H7 (cell line): ENCODE results near the gene UTRN. TPM values are rescaled to one million over a fixed set of nuclear protein-coding genes. Genes with fewer than 3 reads are reported as not detected.
A peak's percentile ranks its signal among the peaks of the same experiment; 100 is the strongest.

Experiments used
- DNase-seq: peaks from one replicate; pipeline ENCODE4 v3.0.0; 2012
- H3K27me3 ChIP-seq: 2 replicates; pipeline ENCODE4 v1.6.0; 2011; ENCODE audit warnings: mild to moderate bottlenecking, low read length; ENCODE audit not compliant: control insufficient read depth, insufficient read depth
- H3K36me3 ChIP-seq: replicated peaks from 2 replicates; pipeline ENCODE4 v1.5.1; 2011; ENCODE audit warnings: low read length; ENCODE audit not compliant: control insufficient read depth, insufficient read depth
- H3K4me3 ChIP-seq: 2 replicates; pipeline ENCODE4 v1.5.1; 2011; ENCODE audit warnings: low read depth, mild to moderate bottlenecking, control low read depth, low read length, moderate library complexity; ENCODE audit not compliant: insufficient read depth
- total RNA-seq: library from RNA; depleted of rRNA; stranded (reverse); fragments of >200 nt; shearing (Covaris generic); gene quantifications from 2 replicates; pipeline ENCODE4 v1.2.3, GENCODE V29; 2014

Gene UTRN
- total RNA-seq, 1 experiment from 2014 or later: 13.4 TPM

- Histone ChIP-seq H3K27me3 (no peaks in the 10 kb centered on the region), H3K36me3 (no peaks in the 10 kb centered on the region)
- DNase-seq: no peak
Observed at GRCh38 chr6:144314562-144314961, 29.4 kb downstream of the UTRN start.

GRCh38 chr6:144315226-144315980 is 30.3 kb downstream of the UTRN start:
- Histone ChIP-seq H3K36me3 (no peaks in the 10 kb centered on the region), H3K4me3 (no peak overlapping the region), H3K27me3 (no peaks in the 10 kb centered on the region)
- DNase-seq: no peak

More at GRCh38 chr6:144314562-144314961, 29.4 kb downstream of the UTRN start:
- H3K4me3 ChIP-seq: no peak overlapping the region

- DNase-seq: no peak
- Histone ChIP-seq H3K27me3 (no peaks in the 10 kb centered on the region), H3K36me3 (no peaks in the 10 kb centered on the region), H3K4me3 (no peak overlapping the region)
Observed at GRCh38 chr6:144315981-144316861, 31.1 kb downstream of the UTRN start.

DNA sequence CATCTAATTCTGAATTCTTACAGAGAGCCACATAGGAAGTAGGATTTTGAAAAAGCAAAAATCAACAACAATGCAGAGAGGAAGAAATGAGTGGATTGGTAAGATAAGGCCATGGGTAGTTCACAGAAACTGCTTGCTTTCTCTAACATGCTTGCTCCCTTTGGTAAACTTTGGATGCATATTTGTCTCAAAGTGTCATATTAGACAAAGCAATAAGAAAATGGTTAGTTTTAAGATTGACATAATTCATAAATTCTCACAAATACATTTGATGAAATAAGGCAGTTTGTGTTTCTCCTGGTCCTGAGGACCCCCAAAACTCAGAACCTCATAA is 31.7 kb downstream of the UTRN start:
- Histone ChIP-seq H3K36me3 (no peaks in the 10 kb centered on the region), H3K27me3 (no peaks in the 10 kb centered on the region), H3K4me3 (no peak overlapping the region)
- no peak for DNase-seq

- Histone ChIP-seq H3K27me3 (no peaks in the 10 kb centered on the region), H3K4me3 (no peak overlapping the region), H3K36me3 (no peaks in the 10 kb centered on the region)
- no peak for DNase-seq
Observed at GRCh38 chr6:144317736-144318135, 32.6 kb downstream of the UTRN start.

DNA sequence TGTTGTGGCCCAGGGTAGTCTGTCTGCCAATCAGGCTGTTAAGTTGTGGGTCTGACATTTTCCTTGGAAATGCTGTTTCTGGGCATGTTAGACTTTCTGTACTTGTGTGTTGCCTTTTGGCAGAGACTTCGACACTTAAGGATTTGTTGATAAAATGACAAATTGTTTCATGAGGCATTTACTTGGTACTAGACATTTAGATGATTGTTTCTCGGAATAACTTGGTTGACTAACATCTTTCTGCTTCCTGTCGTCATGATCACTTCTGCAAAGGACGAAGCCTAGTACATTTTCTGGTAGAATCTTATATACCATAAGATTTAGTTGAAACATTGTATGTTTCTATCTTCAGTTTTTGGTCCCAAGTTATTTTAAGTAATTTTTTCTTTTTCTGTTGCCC is 34.1 kb downstream of the UTRN start:
- H3K27me3 ChIP-seq: no peaks in the 10 kb centered on the region; the same call in 1 of the 2 replicates
- no peak for DNase-seq
- H3K4me3 ChIP-seq: no peak overlapping the region
- H3K36me3 ChIP-seq: no peaks in the 10 kb centered on the region

DNA sequence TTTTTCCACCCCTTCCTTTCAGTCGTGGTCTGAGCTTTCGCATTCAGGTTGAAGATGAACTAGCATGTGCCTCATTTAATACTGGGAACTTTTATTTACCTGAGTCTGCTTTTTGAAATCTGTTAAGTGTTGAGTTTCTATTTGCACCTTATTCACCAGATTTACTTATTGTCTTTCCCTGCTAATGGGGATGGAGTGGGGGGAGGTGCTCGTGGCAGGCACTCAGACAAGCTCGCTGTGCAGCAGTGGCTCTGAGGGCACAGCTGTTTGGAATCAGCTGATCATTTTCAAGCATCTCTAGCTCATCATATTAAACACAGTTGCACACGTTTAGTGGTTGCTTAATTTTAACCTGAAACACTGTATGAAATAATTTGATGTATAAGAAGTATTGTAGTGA is 35.6 kb downstream of the UTRN start:
- no peak overlapping the region for H3K4me3 ChIP-seq
- no peaks in the 10 kb centered on the region; the same call in 1 of the 2 replicates for H3K27me3 ChIP-seq
- no peaks in the 10 kb centered on the region for H3K36me3 ChIP-seq
- DNase-seq: no peak

DNA sequence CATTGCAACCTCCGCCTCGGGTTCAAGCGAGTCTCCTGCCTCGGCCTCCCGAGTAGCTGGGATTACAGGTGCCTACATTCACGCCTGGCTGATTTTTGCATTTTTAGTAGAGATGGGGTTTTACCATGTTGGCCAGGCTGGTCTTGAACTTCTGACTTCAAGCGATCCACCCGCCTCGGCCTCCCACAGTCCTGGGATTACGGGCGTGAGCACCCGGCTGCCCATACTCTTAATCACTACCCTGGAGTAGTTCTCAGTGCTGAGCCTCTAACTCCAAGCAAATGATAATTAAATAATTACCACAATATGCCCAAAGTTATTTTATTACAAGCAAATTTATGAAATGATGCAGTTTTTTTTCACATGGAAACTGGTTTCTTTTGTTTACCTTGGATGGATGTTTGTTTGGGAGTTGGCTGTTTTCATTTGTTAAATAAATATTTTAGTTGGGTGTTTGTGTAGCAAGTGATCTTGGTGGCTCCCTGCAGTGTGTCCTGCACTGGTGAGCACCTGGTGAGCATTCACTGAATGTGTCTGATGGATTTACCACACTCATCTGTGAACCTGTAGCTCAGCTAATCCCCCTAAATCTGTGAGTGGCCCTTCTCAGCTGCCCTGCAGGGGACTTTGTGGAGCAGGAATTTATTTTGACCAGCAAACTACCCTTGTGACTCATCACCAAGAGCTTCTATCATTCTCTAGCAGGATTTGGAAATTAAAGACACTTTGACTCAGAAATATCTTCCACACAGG is 36.9 kb downstream of the UTRN start:
- Histone ChIP-seq H3K27me3 (no peaks in the 10 kb centered on the region; the same call in 1 of the 2 replicates), H3K36me3 (no peaks in the 10 kb centered on the region), H3K4me3 (no peak overlapping the region)
- peak; percentile 20 for DNase-seq

DNA sequence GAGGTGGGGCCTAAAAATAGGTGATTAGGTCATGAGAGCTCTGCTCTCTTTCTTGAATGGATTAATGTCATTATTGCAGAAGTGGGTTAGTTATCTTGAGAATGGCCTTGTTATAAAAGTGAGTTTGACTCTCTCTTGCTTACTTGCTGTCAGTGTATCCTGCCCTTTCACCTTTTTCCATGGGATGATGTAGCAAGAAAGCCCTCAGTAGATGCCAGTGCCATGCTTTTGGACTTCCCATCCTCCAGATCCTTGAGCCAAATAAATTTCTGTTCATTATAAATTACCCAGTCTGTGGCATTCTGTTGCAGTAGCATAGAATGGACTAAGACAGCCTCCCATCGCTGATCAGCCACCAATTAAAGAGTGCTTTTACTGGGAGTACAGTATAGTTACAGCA is 40.1 kb downstream of the UTRN start:
- no peaks in the 10 kb centered on the region for H3K36me3 ChIP-seq
- H3K27me3 ChIP-seq: no peaks in the 10 kb centered on the region; the same call in 1 of the 2 replicates
- no peak for DNase-seq
- no peak overlapping the region for H3K4me3 ChIP-seq

- DNase-seq: no peak
- no peaks in the 10 kb centered on the region for H3K36me3 ChIP-seq
- no peak overlapping the region for H3K4me3 ChIP-seq
- H3K27me3 ChIP-seq: no peaks in the 10 kb centered on the region; the same call in 1 of the 2 replicates
Observed at GRCh38 chr6:144326393-144326792, 41.3 kb downstream of the UTRN start.

GRCh38 chr6:144327081-144327480 is 41.9 kb downstream of the UTRN start:
- Histone ChIP-seq H3K36me3 (no peaks in the 10 kb centered on the region), H3K27me3 (no peaks in the 10 kb centered on the region; the same call in 1 of the 2 replicates), H3K4me3 (no peak overlapping the region)
- no peak for DNase-seq

- H3K4me3 ChIP-seq: no peak overlapping the region
- peak; percentile 40 for DNase-seq
- no peaks in the 10 kb centered on the region for H3K27me3 ChIP-seq
- H3K36me3 ChIP-seq: no peaks in the 10 kb centered on the region
Observed at GRCh38 chr6:144330017-144330987, 45.2 kb downstream of the UTRN start.

DNA sequence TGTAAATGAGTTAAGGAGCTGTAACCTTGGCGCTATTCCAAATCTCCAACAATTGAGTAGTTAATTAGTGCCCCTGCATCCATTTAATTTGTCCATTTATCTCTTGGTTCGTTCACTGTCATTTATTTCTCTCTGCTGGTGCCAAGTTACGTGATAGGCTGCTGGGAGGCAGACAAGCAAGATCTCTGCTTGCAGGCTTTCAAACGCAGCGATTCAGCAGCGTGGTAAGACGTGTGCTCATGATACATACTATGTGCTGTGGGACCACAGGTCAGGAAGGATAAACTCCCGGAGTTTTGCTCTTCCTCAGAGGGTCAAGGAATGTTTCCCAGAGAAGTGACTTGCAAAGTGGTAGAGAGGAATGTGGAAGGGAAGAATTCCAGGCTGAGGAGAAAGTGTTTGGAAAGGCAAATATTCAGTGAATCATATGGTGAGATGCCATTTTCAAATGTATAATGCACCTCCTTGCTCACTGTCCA is 46.4 kb downstream of the UTRN start:
- no peaks in the 10 kb centered on the region for H3K36me3 ChIP-seq
- H3K27me3 ChIP-seq: no peaks in the 10 kb centered on the region
- DNase-seq: no peak
- no peak overlapping the region for H3K4me3 ChIP-seq
